ENCODE data around the gene KRT35. TPM values are rescaled to one million over a fixed set of nuclear protein-coding genes. Genes with fewer than 3 reads are reported as not detected.

Gene KRT35
- total RNA-seq, 1 experiment from 2014 or later, result not detected

DNA sequence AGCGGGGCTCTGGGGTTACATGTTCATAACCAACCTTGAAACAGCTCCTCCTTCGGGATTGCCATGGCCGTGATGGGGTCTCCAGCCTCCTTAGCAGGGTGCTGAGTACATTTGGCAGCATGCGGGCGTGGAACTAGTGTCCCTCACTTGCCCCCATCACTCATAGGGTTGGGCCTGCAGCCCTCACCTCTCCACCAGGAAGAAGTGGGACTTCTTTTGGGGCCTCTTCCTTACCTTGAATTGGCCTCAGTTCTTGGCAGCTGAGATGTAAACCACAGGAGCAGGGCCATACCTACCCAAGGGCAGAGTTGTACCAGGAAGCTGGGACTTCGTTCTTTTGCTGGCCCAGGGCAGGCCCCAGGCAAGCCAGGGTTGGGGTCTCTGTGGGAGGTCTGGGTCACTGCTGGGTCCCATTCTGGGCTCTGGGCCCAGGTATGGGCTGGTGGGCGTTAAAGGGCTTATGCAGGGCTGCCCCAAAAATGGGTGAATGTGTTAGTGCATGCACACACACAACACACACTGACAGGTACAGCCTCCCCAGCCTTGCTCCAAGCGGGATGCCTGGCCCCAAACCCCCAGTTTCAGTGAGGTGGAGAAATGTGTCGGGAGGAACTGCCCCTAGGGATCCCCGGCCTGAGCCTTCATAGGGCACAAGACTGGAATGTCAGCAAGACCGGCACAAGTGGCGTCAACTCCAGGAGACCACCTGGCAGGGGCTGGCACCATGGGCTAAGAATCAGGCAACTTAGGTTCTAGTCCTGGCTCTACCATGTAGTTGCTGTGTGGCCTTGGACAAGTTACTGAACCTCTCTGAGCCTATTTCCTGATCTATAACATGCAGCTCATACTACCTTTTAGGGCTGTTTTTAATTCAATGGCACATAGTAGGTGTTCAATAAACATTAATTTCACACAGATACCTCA is 41.6 kb upstream of the KRT35 start:
- Histone ChIP-seq H2AFZ (ENCODE audit: low read length) (no peak overlapping the region), H3K4me3 (ENCODE audit: low read length) (no peak overlapping the region), H3K27ac (ENCODE audit: low read length) (no peak overlapping the region), H3K9me3 (ENCODE audit: low read length) (no peaks in the 10 kb centered on the region), H3K9ac (ENCODE audit: low read length) (no peak overlapping the region), H3K4me2 (ENCODE audit: low read depth, low read length, poor library complexity, severe bottlenecking) (no peak overlapping the region), H3K9me2 (replicated peaks; ENCODE audit: insufficient read depth, low read length) (no peaks in the 10 kb centered on the region), H3K36me3 (ENCODE audit: insufficient read depth, low read length) (no peaks in the 10 kb centered on the region), H3K4me1 (ENCODE audit: low read length) (no peaks in the 10 kb centered on the region), H3K27me3 (ENCODE audit: low read length) (no peaks in the 10 kb centered on the region), H4K20me1 (ENCODE audit: insufficient read depth, low read depth, low read length) (no peaks in the 10 kb centered on the region), H3K79me2 (ENCODE audit: low read length) (no peaks in the 10 kb centered on the region)
- no peak for DNase-seq

DNA sequence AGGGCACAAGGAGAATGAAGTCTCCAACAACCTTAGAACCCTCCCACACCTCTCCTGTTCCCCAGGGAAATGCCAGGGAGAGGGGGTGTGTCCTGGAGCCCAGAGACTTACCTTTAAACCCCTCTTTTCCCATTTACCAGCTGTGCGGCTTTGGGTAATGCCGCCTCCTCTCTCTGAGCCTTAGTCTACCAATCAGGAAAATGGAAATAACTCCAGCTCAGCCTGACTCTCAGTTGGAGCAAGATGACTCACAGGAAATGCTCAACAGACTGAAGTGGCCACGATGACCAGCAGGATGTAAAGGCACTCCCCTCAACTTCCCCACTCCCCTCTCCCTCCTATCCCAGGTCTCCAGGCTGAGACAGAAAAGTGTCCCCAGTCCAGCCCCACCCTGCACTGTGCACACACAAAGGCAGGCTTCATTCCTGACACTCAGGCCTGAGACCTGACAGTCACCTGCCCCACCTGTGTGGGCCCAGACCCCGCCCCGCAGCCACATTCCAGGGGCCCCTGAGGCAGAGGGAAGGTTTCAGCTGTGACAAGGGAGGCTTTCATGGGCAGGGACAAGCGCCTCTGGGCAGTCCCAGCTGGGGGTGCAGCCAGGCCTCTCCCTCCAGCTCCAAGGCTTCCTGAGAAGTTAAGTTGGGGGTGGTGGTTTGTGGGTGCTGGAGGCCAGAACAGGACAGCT is 40.8 kb upstream of the KRT35 start:
- no peaks in the 10 kb centered on the region for H3K4me1 ChIP-seq (ENCODE audit: low read length)
- DNase-seq, result no peak
- H3K36me3 ChIP-seq (ENCODE audit: insufficient read depth, low read length), result no peaks in the 10 kb centered on the region
- H3K9me2 ChIP-seq (replicated peaks; ENCODE audit: insufficient read depth, low read length), result no peaks in the 10 kb centered on the region
- no peak overlapping the region for H3K9ac ChIP-seq (ENCODE audit: low read length)
- H3K27me3 ChIP-seq (ENCODE audit: low read length), result no peaks in the 10 kb centered on the region
- no peaks in the 10 kb centered on the region for H3K79me2 ChIP-seq (ENCODE audit: low read length)
- no peaks in the 10 kb centered on the region for H3K9me3 ChIP-seq (ENCODE audit: low read length)
- no peak overlapping the region for H3K27ac ChIP-seq (ENCODE audit: low read length)
- no peak overlapping the region for H3K4me3 ChIP-seq (ENCODE audit: low read length)
- no peaks in the 10 kb centered on the region for H4K20me1 ChIP-seq (ENCODE audit: insufficient read depth, low read depth, low read length)
- no peak overlapping the region for H2AFZ ChIP-seq (ENCODE audit: low read length)
- no peak overlapping the region for H3K4me2 ChIP-seq (ENCODE audit: low read depth, low read length, poor library complexity, severe bottlenecking)

DNA sequence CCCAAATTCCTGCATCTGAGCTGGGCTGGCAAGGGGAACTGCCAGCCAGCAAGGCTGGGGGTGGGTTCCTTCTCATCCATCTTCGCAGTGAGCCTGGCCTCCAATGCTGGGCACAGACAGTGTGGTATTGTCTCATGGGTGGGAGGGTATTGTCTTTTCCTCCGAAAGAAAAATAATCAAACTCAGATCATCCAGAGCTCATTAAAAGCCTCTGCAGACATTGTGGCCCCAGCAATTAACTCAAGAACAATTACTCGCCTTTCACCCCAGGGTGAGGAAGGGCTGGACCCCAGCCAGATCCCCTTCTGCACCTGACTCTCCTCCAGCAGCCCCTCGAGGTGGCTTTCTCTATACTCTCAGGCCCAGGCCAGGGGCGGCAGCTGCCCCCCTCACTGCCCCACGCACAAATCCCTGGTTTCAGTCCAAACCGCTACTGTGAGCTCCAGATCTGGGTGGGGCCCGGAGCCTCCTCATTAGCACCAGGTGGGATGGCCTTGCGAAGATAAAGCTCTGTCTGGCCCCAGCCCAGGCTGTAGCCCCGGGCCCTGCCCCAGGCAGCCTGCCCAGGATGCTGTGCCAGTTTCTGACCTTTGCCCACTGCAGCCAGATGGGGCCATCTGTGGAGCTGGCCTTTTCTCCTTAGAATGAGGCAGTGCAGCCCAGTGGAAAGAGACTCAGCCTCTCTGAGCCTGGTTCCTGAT is 40.0 kb upstream of the KRT35 start:
- no peak overlapping the region for H2AFZ ChIP-seq (ENCODE audit: low read length)
- no peaks in the 10 kb centered on the region for H3K79me2 ChIP-seq (ENCODE audit: low read length)
- DNase-seq, result no peak
- no peaks in the 10 kb centered on the region for H3K9me2 ChIP-seq (replicated peaks; ENCODE audit: insufficient read depth, low read length)
- no peaks in the 10 kb centered on the region for H3K4me1 ChIP-seq (ENCODE audit: low read length)
- H3K4me2 ChIP-seq (ENCODE audit: low read depth, low read length, poor library complexity, severe bottlenecking), result no peak overlapping the region
- H3K9me3 ChIP-seq (ENCODE audit: low read length), result no peaks in the 10 kb centered on the region
- H3K9ac ChIP-seq (ENCODE audit: low read length), result no peak overlapping the region
- no peak overlapping the region for H3K4me3 ChIP-seq (ENCODE audit: low read length)
- H3K36me3 ChIP-seq (ENCODE audit: insufficient read depth, low read length), result no peaks in the 10 kb centered on the region
- no peak overlapping the region for H3K27ac ChIP-seq (ENCODE audit: low read length)
- no peaks in the 10 kb centered on the region for H4K20me1 ChIP-seq (ENCODE audit: insufficient read depth, low read depth, low read length)
- no peaks in the 10 kb centered on the region for H3K27me3 ChIP-seq (ENCODE audit: low read length)

DNA sequence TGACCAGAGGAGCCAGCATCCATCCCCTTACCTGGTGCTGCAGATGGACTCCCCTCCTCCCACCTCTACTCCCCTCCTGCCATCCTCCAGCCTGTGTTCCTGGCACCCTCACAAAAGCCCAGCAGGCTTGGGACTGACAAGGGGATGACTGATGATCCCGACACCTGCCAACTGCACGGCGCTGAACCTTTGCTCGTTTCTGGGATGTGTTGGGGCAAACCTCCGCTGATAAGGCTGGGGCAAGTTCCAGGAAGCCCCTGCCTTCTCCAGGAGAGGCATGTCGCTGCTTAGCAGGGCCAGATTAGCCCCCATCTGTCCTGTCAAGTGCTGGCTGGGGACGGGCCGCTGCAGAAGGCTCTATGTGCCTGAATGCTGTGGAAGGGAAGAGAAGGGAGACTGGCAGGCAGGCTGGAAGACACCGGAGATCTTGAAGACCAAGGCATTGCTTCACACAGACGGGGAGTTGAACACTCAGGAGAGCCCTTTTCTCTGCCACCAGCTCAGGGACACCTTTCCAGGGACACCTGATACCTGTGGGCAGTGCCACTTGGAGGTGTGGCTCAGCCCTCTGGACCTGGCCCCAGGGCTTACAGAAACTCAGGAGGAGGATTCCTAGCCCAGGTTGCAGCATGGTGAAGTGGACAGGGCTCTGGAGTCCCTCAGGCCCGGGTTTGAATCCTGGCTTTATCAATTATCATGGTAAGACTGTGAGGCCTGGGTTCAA is 38.7 kb upstream of the KRT35 start:
- H3K27me3 ChIP-seq (ENCODE audit: low read length), result no peaks in the 10 kb centered on the region
- H3K27ac ChIP-seq (ENCODE audit: low read length), result no peak overlapping the region
- H3K36me3 ChIP-seq (ENCODE audit: insufficient read depth, low read length), result no peaks in the 10 kb centered on the region
- no peaks in the 10 kb centered on the region for H3K9me3 ChIP-seq (ENCODE audit: low read length)
- no peaks in the 10 kb centered on the region for H3K4me1 ChIP-seq (ENCODE audit: low read length)
- no peaks in the 10 kb centered on the region for H3K79me2 ChIP-seq (ENCODE audit: low read length)
- H4K20me1 ChIP-seq (ENCODE audit: insufficient read depth, low read depth, low read length), result no peaks in the 10 kb centered on the region
- no peak for DNase-seq
- no peak overlapping the region for H3K4me2 ChIP-seq (ENCODE audit: low read depth, low read length, poor library complexity, severe bottlenecking)
- no peaks in the 10 kb centered on the region for H3K9me2 ChIP-seq (replicated peaks; ENCODE audit: insufficient read depth, low read length)
- H3K4me3 ChIP-seq (ENCODE audit: low read length), result no peak overlapping the region
- H2AFZ ChIP-seq (ENCODE audit: low read length), result no peak overlapping the region
- no peak overlapping the region for H3K9ac ChIP-seq (ENCODE audit: low read length)

DNA sequence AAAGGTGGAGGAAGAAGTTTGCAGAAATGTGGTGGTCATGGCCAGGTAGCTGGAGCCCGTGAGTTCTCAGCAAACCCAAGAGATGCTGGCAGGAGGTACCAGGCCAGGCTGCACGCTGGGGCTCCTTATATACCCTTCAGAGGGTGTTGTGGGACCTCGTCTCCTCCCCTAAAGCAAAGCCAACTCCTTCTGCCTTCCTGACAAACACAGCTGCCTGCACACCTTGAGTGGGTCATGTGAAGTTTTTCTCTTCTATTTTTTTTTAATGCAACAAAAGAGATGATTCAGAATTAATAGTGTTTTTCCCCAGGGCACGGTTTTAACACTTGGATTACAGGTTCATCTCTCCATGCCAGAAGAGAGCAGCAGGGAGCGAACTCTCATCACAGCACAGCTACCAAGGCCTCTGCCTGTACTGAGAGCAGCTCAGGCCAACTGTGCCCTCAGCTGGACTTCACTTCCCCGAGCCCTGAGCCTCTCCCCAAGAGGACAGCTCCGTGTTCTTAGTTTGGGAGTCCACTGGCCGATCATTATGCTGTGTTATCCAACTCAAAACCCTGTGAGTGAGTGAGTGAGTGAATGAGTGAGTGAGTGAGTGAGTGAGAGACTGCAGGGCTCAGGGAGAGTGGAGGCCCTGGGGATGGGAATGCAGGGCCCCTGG is 38.0 kb upstream of the KRT35 start, which contains the start of gene KRT15:
KRT15 (minus strand) TSS at position 102 of the 661 bp plus-strand sequence; CDS start at position 39, 63 bp downstream.
- H3K79me2 ChIP-seq (ENCODE audit: low read length), result no peaks in the 10 kb centered on the region
- no peaks in the 10 kb centered on the region for H3K36me3 ChIP-seq (ENCODE audit: insufficient read depth, low read length)
- no peak within 1 kb of the TSS for H3K27ac ChIP-seq (ENCODE audit: low read length)
- no peaks in the 10 kb centered on the region for H3K9me2 ChIP-seq (replicated peaks; ENCODE audit: insufficient read depth, low read length)
- H2AFZ ChIP-seq (ENCODE audit: low read length), result no peak within 1 kb of the TSS
- no peak within 1 kb of the TSS for H3K9ac ChIP-seq (ENCODE audit: low read length)
- no peak within 1 kb of the TSS for H3K4me3 ChIP-seq (ENCODE audit: low read length)
- no peaks in the 10 kb centered on the region for H3K9me3 ChIP-seq (ENCODE audit: low read length)
- H3K4me2 ChIP-seq (ENCODE audit: low read depth, low read length, poor library complexity, severe bottlenecking), result no peak within 1 kb of the TSS
- no peak for DNase-seq
- H3K4me1 ChIP-seq (ENCODE audit: low read length), result no peaks in the 10 kb centered on the region
- no peaks in the 10 kb centered on the region for H3K27me3 ChIP-seq (ENCODE audit: low read length)
- H4K20me1 ChIP-seq (ENCODE audit: insufficient read depth, low read depth, low read length), result no peaks in the 10 kb centered on the region

DNA sequence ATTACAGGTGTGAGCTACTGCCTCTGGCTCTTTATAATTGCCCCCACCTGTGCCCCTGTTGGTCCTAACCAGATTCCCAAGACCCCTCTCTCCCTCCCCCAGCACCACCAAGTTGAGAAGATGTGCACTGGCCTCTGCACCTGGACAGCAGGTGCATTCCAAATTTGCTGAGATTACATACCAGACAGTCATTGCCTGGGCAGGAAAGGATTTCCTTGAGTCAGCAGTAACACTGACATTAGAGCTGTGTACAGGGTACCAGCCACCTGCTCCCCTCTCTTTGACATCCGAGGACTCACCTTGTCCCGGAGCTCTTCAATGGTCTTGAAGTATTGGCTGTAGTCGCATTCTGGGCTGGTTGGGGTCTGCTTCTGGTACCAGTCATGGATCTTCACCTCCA is 37.1 kb upstream of the KRT35 start:
- H3K4me3 ChIP-seq (ENCODE audit: low read length), result no peak overlapping the region
- no peak for DNase-seq
- H3K27ac ChIP-seq (ENCODE audit: low read length), result no peak overlapping the region
- no peaks in the 10 kb centered on the region for H3K27me3 ChIP-seq (ENCODE audit: low read length)
- H3K36me3 ChIP-seq (ENCODE audit: insufficient read depth, low read length), result no peaks in the 10 kb centered on the region
- no peak overlapping the region for H3K4me2 ChIP-seq (ENCODE audit: low read depth, low read length, poor library complexity, severe bottlenecking)
- H3K9me2 ChIP-seq (replicated peaks; ENCODE audit: insufficient read depth, low read length), result no peaks in the 10 kb centered on the region
- H3K9me3 ChIP-seq (ENCODE audit: low read length), result no peaks in the 10 kb centered on the region
- no peaks in the 10 kb centered on the region for H3K79me2 ChIP-seq (ENCODE audit: low read length)
- H3K9ac ChIP-seq (ENCODE audit: low read length), result no peak overlapping the region
- no peaks in the 10 kb centered on the region for H3K4me1 ChIP-seq (ENCODE audit: low read length)
- H2AFZ ChIP-seq (ENCODE audit: low read length), result no peak overlapping the region
- no peaks in the 10 kb centered on the region for H4K20me1 ChIP-seq (ENCODE audit: insufficient read depth, low read depth, low read length)

DNA sequence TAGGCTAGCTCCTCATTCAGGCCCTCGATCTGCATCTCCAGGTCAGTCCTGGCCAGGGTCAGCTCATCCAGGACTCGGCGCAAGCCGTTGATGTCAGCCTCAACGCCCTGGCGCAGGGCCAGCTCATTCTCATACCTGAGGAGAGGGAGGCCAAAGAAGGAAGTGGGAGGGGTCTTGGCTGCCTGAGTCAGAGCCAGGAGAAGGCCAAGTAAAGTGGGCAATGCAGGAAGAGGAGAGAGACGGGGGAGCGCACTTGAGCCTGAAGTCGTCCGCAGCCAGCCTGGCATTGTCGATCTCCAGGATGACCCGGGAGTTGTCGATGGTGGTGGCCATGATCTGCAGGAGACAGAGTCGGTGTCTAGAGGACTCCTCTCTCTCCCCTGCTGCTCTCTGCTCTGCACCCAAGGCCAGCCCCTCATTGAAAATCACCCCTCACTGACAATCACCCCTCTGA is 35.9 kb upstream of the KRT35 start:
- Histone ChIP-seq H3K9me3 (ENCODE audit: low read length) (no peaks in the 10 kb centered on the region), H3K4me2 (ENCODE audit: low read depth, low read length, poor library complexity, severe bottlenecking) (no peak overlapping the region)

More for the DNA sequence above, 35.9 kb upstream of the KRT35 start:
- Histone ChIP-seq H4K20me1 (ENCODE audit: insufficient read depth, low read depth, low read length) (no peaks in the 10 kb centered on the region), H2AFZ (ENCODE audit: low read length) (no peak overlapping the region), H3K4me1 (ENCODE audit: low read length) (no peaks in the 10 kb centered on the region), H3K4me3 (ENCODE audit: low read length) (no peak overlapping the region), H3K27ac (ENCODE audit: low read length) (no peak overlapping the region), H3K9ac (ENCODE audit: low read length) (no peak overlapping the region), H3K27me3 (ENCODE audit: low read length) (no peaks in the 10 kb centered on the region), H3K9me2 (replicated peaks; ENCODE audit: insufficient read depth, low read length) (no peaks in the 10 kb centered on the region), H3K36me3 (ENCODE audit: insufficient read depth, low read length) (no peaks in the 10 kb centered on the region), H3K79me2 (ENCODE audit: low read length) (no peaks in the 10 kb centered on the region)
- DNase-seq, result no peak

Data from Karpas-422 (cell line).